Lung (tissue), 12 donors: ENCODE data around the gene DDX60. TPM values are rescaled to one million over a fixed set of nuclear protein-coding genes. Genes with fewer than 3 reads are reported as not detected.

ENCODE experiments used
- ATAC-seq: fragments of 200-7000 bp; cut with Tn5 transposase; one replicate; pipeline ENCODE4 v1.9.1; 2020; ENCODE audit warnings: moderate number of reproducible peaks; ENCODE audit not compliant: insufficient read depth, low FRiP score
- DNase-seq, 3 donors: peaks; one replicate each; pipeline ENCODE4 v3.0.0-alpha.2; 2013 to 2017
- H3K27ac ChIP-seq, 2 donors: one replicate each; pipeline ENCODE4 v1.5.1; 2013; ENCODE audit warnings: mild to moderate bottlenecking in 2 of 2, moderate library complexity in 2 of 2, control low read depth in 1 of 2, inconsistent platforms in 1 of 2, low read depth in 1 of 2, low read length in 1 of 2
- H3K27me3 ChIP-seq, 3 donors: one replicate each; pipeline ENCODE4 v1.5.1; 2013; ENCODE audit warnings: low read length in 2 of 3; ENCODE audit not compliant: control insufficient read depth in 3 of 3, insufficient read depth in 3 of 3
- H3K36me3 ChIP-seq, 4 donors: one replicate each; pipeline ENCODE4 v1.5.1; 2013; ENCODE audit warnings: low read length in 4 of 4, mild to moderate bottlenecking in 1 of 4, moderate library complexity in 1 of 4; ENCODE audit not compliant: control insufficient read depth in 4 of 4, insufficient read depth in 4 of 4
- H3K4me1 ChIP-seq, 5 donors: one replicate each; pipeline ENCODE4 v1.5.1; 2013; ENCODE audit warnings: low read length in 5 of 5, mild to moderate bottlenecking in 2 of 5, moderate library complexity in 1 of 5; ENCODE audit not compliant: control insufficient read depth in 5 of 5, insufficient read depth in 5 of 5
- H3K4me3 ChIP-seq: one replicate; pipeline ENCODE4 v1.5.1; 2013; ENCODE audit warnings: mild to moderate bottlenecking, control low read depth, moderate library complexity
- H3K9ac ChIP-seq, 2 donors: one replicate each; pipeline ENCODE4 v1.5.1; 2013; ENCODE audit warnings: low read length in 2 of 2, control low read depth in 1 of 2; ENCODE audit not compliant: insufficient read depth in 1 of 2
- H3K9me3 ChIP-seq, 4 donors: one replicate each; pipeline ENCODE4 v1.5.1; 2013; ENCODE audit warnings: low read length in 3 of 4, mild to moderate bottlenecking in 1 of 4, moderate library complexity in 1 of 4; ENCODE audit not compliant: control insufficient read depth in 4 of 4, insufficient read depth in 3 of 4
- CTCF ChIP-seq: IDR thresholded peaks from 2 replicates; pipeline ENCODE4 v1.5.1; 2012; ENCODE audit warnings: mild to moderate bottlenecking; ENCODE audit errors: control extremely low read depth, extremely low read depth
- WGBS, 2 donors: extraction: QIAGEN DNeasy Blood & Tissue Kit; methylation state at CpG; one replicate each; pipeline ENCODE4 v1.1.7; 2013; 5-methylcytosine and 5-hydroxymethylcytosine counted together
- polyA plus RNA-seq, 2 donors: library from polyadenylated mRNA; stranded (reverse); fragments of 200-250 nt; gene quantifications; one replicate each; pipeline ENCODE4 v1.2.1, GENCODE V29; 2013
- total RNA-seq, 2 donors: library from RNA; depleted of rRNA in 1 of 2; stranded (reverse); fragments of >200 nt in 1 of 2; gene quantifications; one replicate each; pipeline ENCODE4 v1.2.1, GENCODE V29; 2014 to 2021
- donor health status: control.
- donor health status: control.
- donor health status: Bipolar disorder and iron deficiency.
- donor health status: healthy.
- donor health status: DM: yes; HTN: yes; CAD: no.

The DDX60 gene
- total and polyA plus RNA-seq, 4 donors: 2.6 to 47.0 (median 14.6) TPM

GRCh38 chr4:168208957-168209614 lies 109.5 kb downstream of the DDX60 start:
- TF ChIP-seq CTCF: no peak
- Histone ChIP-seq H3K9me3 (peaks cover 0 to 4% (median 1%) of the 10 kb centered on the region in 4 donors), H3K4me3 (no peak overlapping the region), H3K36me3 (peaks cover 0 to 2% (median 0%) of the 10 kb centered on the region in 4 donors), H3K4me1 (peaks cover 0 to 2% (median 0%) of the 10 kb centered on the region in 5 donors), H3K27ac (no peak overlapping the region), H3K9ac (no peak overlapping the region), H3K27me3 (no peaks in the 10 kb centered on the region)
- ATAC-seq: no peak
- no peak for DNase-seq
- WGBS, 2 donors: 86 to 89% methylated on average over 3 of the region's 3 CpGs

- Histone ChIP-seq H3K9ac (no peak overlapping the region), H3K4me3 (no peak overlapping the region), H3K27me3 (no peaks in the 10 kb centered on the region), H3K4me1 (peaks cover 0 to 2% (median 0%) of the 10 kb centered on the region in 5 donors), H3K27ac (no peak overlapping the region), H3K9me3 (peaks cover 0 to 13% (median 6%) of the 10 kb centered on the region in 4 donors), H3K36me3 (peaks cover 0 to 2% (median 0%) of the 10 kb centered on the region in 4 donors)
- ATAC-seq: no peak
- no peak for TF ChIP-seq CTCF
- no peak for DNase-seq
- WGBS, 2 donors: 92 to 96% methylated on average over 4 of the region's 4 CpGs
Observed at GRCh38 chr4:168203233-168203911, 115.2 kb downstream of the DDX60 start.

- no peak overlapping the region for H3K4me3 ChIP-seq
- no peak for DNase-seq
- H3K4me1 ChIP-seq: no peaks in the 10 kb centered on the region
- WGBS, 2 donors: 77 to 82% methylated on average over 3 of the region's 3 CpGs
- H3K36me3 ChIP-seq: no peaks in the 10 kb centered on the region
- H3K9me3 ChIP-seq: peaks cover 0 to 13% (median 6%) of the 10 kb centered on the region in 4 donors
- H3K27me3 ChIP-seq: no peaks in the 10 kb centered on the region
- TF ChIP-seq CTCF: no peak
- no peak overlapping the region for H3K9ac ChIP-seq
- no peak for ATAC-seq
- H3K27ac ChIP-seq: no peak overlapping the region
Observed at GRCh38 chr4:168200685-168201084, 117.9 kb downstream of the DDX60 start.
